GM20431 (cell line): ENCODE data around the gene PRDM11.

Source experiments
- in situ Hi-C: fragments of 300-500 bp; cut with MseI, MboI; formaldehyde crosslinking; loops from one replicate; pipeline ENCODE4 v1.15.0; 2020; ENCODE audit warnings: low sequenced_read_pairs; ENCODE audit not compliant: unreplicated experiment

PRDM11 gene

GRCh38 chr11:45250035-45250718, 103.7 kb downstream of the PRDM11 start:
- in situ Hi-C loops = no loop called here

- in situ Hi-C loops = no loop called here
Measured at GRCh38 chr11:45252134-45252856, 105.9 kb downstream of the PRDM11 start.

- in situ Hi-C loops = no loop called here
Measured at GRCh38 chr11:45252877-45253276, 106.4 kb downstream of the PRDM11 start.

GRCh38 chr11:45253640-45254039, 107.2 kb downstream of the PRDM11 start:
- in situ Hi-C loops = no loop called here

GRCh38 chr11:45254070-45254469, 107.6 kb downstream of the PRDM11 start:
- in situ Hi-C loops = no loop called here

- in situ Hi-C loops = no loop called here
Measured at GRCh38 chr11:45258982-45259530, 112.6 kb downstream of the PRDM11 start.

- in situ Hi-C loops = no loop called here
Measured at GRCh38 chr11:45259592-45259991, 113.2 kb downstream of the PRDM11 start.

- in situ Hi-C loops = no loop called here
Measured at GRCh38 chr11:45260071-45260470, 113.6 kb downstream of the PRDM11 start.

GRCh38 chr11:45262900-45263299, 116.5 kb downstream of the PRDM11 start:
- in situ Hi-C loops = no loop called here

- in situ Hi-C loops = no loop called here
Measured at GRCh38 chr11:45263773-45264172, 117.3 kb downstream of the PRDM11 start.

GRCh38 chr11:45264839-45265515, 118.5 kb downstream of the PRDM11 start:
- in situ Hi-C loops = no loop called here

GRCh38 chr11:45265969-45266675, 119.7 kb downstream of the PRDM11 start:
- in situ Hi-C loops = no loop called here

- in situ Hi-C loops = no loop called here
Measured at GRCh38 chr11:45266676-45267020, 120.2 kb downstream of the PRDM11 start.

- in situ Hi-C loops = no loop called here
Measured at GRCh38 chr11:45267052-45267451, 120.6 kb downstream of the PRDM11 start.

- in situ Hi-C loops = no loop called here
Measured at GRCh38 chr11:45267652-45268299, 121.3 kb downstream of the PRDM11 start.

GRCh38 chr11:45269678-45270077, 123.2 kb downstream of the PRDM11 start:
- in situ Hi-C loops = no loop called here

- in situ Hi-C loops = no loop called here
Measured at GRCh38 chr11:45270946-45271716, 124.7 kb downstream of the PRDM11 start.

- in situ Hi-C loops = no loop called here
Measured at GRCh38 chr11:45272701-45273100, 126.3 kb downstream of the PRDM11 start.

GRCh38 chr11:45273509-45273908, 127.1 kb downstream of the PRDM11 start:
- in situ Hi-C loops = no loop called here
